ENCODE results near the gene SEC24A.
"Not testable (repeated sequence)": the region's sequence is repeated elsewhere in the genome, so short reads cannot be mapped to it uniquely, and the experiment has no call there.

The SEC24A gene

DNA sequence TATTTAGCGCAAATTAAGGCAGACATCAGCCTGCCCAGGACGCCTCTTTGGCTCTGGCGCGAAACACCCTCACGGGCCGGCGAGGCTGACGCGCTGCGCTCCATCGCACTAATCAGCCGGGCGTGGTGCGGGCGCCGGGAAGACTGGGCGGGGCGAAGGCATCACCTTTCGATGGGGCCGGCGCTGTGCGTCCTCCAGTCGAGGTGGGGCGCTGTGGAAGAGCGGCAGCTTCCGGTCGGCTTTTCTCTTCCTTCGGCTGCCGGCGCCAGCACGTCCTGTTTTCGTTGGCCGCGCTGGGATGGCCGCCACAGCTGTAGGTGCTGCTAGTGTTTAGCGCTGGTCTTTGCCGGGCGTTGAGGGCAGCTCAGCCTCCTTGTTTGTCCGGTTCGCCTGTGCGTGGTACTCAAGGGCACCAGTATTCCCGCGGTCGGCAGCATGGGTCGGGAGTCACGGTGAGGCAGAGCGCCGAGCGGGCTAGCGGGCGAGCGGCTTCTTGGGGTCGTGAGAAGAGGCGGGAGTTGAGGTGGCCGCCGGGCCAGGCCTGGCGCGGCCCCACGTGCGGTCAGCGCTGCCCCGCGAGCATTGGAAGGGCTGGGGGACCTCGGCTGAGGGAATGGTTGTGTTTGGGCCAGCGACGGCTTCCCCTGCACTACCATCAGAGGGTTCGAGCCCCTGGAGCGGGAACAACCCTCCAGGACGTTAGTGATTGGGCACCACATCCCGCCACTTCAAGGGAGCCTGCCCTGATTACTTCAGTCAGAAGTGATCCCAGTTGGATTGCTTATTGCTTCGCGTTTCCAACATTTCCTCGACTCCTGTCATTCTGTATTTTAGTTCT lies 110.1 kb downstream of the SEC24A start, which contains the start of gene DDX46:
Gene DDX46 (plus strand): TSS at position 276 of the 838 bp plus-strand sequence. CDS start 160 bp downstream, at position 436.
- peak; percentile 86 for DNase-seq

DNA sequence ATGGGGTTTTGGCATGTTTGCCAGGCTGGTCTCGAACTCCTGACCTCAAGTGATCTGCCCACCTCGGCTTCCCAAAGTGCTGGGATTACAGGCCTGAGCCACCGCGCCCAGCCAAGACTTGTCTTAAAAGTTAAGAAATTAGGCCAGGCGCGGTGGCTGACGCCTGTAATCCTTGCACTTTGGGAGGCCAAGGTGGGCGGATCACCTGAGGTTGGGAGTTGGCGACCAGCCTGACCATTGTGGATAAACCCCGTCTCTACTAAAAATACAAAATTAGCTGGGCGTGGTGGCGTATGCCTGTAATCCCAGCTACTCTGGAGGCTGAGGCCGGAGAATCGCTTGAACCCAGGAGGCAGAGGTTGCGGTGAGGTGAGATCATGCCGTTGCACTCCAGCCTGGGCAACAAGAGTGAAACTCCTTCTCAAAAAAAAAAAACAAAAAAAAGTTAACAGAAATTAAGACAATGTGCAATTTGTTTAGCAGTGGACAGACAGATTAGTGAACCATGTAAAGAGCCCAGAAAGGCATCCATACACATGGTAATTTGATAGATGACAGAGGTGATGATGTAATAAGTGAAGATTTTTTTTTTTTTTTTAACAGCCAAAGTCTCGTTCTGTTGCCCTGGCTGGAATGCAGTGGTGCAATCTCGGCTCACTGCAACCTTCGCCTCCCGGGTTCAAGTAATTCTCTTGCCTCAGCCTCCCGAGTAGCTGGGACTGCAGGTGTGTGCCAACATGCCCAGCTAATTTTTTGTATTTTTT lies 119.1 kb downstream of the SEC24A start:
- DNase-seq, result not testable (repeated sequence)

DNA sequence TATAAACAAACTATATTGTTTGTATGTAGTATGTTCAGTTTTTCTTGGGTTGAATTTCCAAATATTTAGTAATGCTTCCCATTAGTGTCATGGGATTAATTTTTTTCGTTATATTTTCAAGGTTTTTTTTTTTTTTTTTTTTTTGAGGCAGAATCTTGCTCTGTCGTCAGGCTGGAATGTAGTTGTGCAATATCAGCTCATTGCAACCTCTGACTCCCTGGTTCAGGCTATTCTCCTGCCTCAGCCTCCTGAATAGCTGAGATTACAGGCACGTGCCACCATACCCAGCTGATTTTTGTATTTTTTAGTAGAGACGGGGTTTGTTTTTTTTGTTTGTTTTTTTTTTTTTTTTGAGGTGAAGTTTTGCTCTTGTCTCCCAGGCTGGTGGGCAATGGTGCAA lies 120.6 kb downstream of the SEC24A start:
- no peak for DNase-seq

DNA sequence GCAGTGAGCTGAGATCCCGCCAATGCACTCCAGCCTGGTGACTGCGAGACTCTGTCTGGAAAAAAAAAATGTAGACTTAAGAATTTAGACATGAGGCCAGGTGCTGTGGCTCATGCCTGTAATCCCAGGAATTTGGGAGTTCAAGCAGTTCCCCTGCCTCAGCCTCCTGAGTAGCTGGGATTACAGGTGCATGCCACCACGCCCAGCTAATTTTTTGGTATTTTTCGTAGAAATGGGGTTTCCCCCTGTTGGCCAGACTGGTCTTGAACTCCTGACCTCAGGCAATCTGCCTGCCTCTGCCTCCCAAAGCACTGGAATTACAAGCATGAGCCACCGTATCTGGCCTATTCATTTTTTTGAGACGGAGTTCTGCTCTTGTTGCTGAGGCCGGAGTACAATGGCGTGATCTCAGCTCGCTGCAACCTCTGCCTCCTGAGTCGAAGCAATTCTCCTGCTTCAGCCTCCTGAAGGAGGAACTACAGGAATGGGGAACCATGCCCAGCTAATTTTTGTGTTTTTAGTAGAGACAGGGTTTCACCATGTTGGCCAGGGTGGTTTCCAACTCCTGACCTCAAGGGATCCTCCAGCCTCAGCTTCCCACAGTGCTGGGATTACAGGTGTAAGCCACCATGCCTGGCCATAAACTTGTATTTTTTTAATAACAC lies 124.0 kb downstream of the SEC24A start:
- no peak for DNase-seq

DNA sequence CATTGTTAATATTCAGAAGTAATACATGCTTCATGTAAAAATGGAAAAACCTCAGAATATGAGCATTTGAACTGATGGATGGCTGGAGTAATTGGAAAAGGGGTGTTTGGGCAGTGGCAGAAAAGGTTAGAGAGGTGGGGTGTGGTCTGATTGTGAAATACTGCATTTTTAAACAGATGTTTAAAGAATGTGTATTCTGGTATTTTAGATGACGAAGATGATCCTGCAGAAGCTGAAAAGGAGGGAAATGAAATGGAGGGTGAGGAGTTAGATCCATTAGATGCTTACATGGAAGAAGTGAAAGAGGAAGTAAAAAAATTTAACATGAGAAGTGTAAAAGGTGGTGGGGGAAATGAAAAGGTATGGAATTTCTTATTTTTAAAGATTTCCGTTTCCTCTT lies 128.8 kb downstream of the SEC24A start:
- no peak for DNase-seq
